Activated CD8-positive, alpha-beta memory T cell treated with anti-CD3 and anti-CD28 coated beads, Interleukin-2, amount 50 U/mL, for 48 hours (primary cell): Measurements from ENCODE around the gene DLX2.
"Not testable (repeated sequence)": the region's sequence is repeated elsewhere in the genome, so short reads cannot be mapped to it uniquely, and the experiment has no call there.

Source experiments
- DNase-seq: peaks from one replicate; pipeline ENCODE4 v3.0.0-alpha.2; 2020

Gene DLX2

GRCh38 chr2:172082105-172082943 lies 20.4 kb downstream of the DLX2 start:
- DNase-seq = no peak

GRCh38 chr2:172081221-172082022 lies 21.3 kb downstream of the DLX2 start:
- DNase-seq = peak; percentile 54

- DNase-seq = no peak
Measured at GRCh38 chr2:172080641-172081220, 22.0 kb downstream of the DLX2 start.

GRCh38 chr2:172079838-172080640 lies 22.7 kb downstream of the DLX2 start:
- no peak for DNase-seq

- DNase-seq = no peak
Measured at GRCh38 chr2:172079416-172079815, 23.3 kb downstream of the DLX2 start.

- no peak for DNase-seq
Measured at GRCh38 chr2:172074254-172074653, 28.4 kb downstream of the DLX2 start.

GRCh38 chr2:172073518-172073917 lies 29.2 kb downstream of the DLX2 start:
- no peak for DNase-seq

GRCh38 chr2:172072706-172073105 lies 30.0 kb downstream of the DLX2 start:
- DNase-seq = no peak

- no peak for DNase-seq
Measured at GRCh38 chr2:172072303-172072702, 30.4 kb downstream of the DLX2 start.

- DNase-seq = no peak
Measured at GRCh38 chr2:172070936-172071335, 31.8 kb downstream of the DLX2 start.

- DNase-seq = not testable (repeated sequence)
Measured at GRCh38 chr2:172067905-172068304, 34.8 kb downstream of the DLX2 start.

GRCh38 chr2:172066394-172066886 lies 36.3 kb downstream of the DLX2 start:
- no peak for DNase-seq

- DNase-seq = no peak
Measured at GRCh38 chr2:172065111-172065510, 37.6 kb downstream of the DLX2 start.

- DNase-seq = no peak
Measured at GRCh38 chr2:172063446-172063845, 39.3 kb downstream of the DLX2 start.

GRCh38 chr2:172062402-172063004 lies 40.2 kb downstream of the DLX2 start:
- DNase-seq = no peak

- not testable (repeated sequence) for DNase-seq
Measured at GRCh38 chr2:172060118-172060517, 42.6 kb downstream of the DLX2 start.

GRCh38 chr2:172058660-172059059 lies 44.0 kb downstream of the DLX2 start:
- DNase-seq = no peak

- no peak for DNase-seq
Measured at GRCh38 chr2:172056293-172056692, 46.4 kb downstream of the DLX2 start.

GRCh38 chr2:172053486-172053885 lies 49.2 kb downstream of the DLX2 start:
- DNase-seq = no peak

- no peak for DNase-seq
Measured at GRCh38 chr2:172052000-172052983, 50.4 kb downstream of the DLX2 start.
